ENCODE results near the gene TEX2. TPM values are rescaled to one million over a fixed set of nuclear protein-coding genes. Genes with fewer than 3 reads are reported as not detected.
A peak's percentile ranks its signal among the peaks of the same experiment; 100 is the strongest.
"Not testable (repeated sequence)": the region's sequence is repeated elsewhere in the genome, so short reads cannot be mapped to it uniquely, and the experiment has no call there.

Gene TEX2
- total RNA-seq, 3 donors from 2014 or later = 18.4 to 20.4 (median 19.9) TPM

DNA sequence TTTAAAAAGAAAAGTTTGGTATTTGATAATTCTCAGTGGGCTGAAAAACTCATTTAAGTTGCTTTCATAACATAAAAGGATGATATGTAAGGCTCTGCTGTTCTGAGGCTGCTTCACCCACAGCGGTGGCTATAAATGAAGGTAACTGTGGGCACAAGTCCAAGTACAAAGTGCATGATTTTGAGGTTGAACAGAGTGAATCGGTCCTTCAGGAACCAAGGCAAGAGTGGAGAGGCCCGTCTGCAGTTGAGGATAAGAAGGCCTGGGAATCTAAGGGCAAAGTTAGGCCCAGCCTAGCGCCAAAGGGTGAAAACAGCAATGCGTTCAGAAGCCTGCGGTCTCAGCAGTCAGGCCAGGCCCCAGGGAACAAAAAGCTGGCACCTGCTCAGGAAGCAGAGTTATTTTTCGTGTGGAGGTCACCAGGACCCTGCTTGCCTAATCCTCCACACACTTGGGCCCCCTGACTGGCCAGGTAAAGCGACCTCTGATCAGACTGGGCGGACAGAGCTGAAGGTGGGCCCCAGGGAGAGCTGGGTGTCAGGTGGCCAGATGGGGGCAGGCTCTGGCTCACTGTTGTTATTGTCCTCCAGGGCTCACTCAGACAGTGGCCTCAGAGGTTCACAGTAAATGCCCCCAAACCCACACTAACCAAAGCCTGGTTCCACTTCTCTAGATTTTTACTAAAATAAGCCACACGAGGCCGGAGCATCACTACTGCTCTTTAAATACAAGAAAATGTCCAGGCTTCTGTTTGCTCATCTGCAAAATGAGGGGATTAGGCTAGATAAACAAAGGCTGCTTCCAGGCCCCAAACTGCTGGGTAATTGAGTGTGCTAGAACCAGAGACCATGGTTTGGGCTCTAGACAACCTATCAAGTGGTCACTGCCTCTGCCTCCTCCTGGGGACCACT is 46.5 kb downstream of the TEX2 start:
- H3K4me3 Mint-ChIP-seq = no peak overlapping the region
- H3K36me3 Mint-ChIP-seq (ENCODE audit: insufficient read depth) = peaks cover 29% of the 10 kb centered on the region
- ATAC-seq (no peak), DNase-seq (no peak)
- peaks cover 4% of the 10 kb centered on the region for H3K9me3 Mint-ChIP-seq
- H3K4me1 Mint-ChIP-seq (ENCODE audit: low read depth) = peaks cover 26% of the 10 kb centered on the region
- H3K27me3 Mint-ChIP-seq (ENCODE audit: low read depth) = no peaks in the 10 kb centered on the region

DNA sequence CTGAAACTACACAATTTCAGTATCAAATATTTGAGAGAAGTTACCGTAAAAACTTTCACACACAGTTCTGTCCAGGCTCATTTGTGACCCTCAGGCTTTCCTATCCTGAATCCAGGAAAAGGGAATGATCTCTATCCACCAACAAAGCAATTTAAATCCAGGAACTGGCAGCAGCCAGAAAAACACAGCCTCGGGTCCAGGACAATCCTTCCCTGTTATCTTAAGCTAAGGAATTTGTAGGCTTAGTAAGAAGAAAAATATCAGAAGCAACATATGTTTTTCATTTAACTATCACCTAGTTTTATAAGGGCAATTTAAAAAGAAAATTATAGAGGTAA is 47.1 kb downstream of the TEX2 start:
- Mint-ChIP-seq H3K4me3 (no peak overlapping the region), H3K9me3 (peaks cover 3% of the 10 kb centered on the region), H3K4me1 (ENCODE audit: low read depth) (peaks cover 26% of the 10 kb centered on the region), H3K36me3 (ENCODE audit: insufficient read depth) (peaks cover 29% of the 10 kb centered on the region), H3K27me3 (ENCODE audit: low read depth) (no peaks in the 10 kb centered on the region)
- DNase-seq = no peak
- ATAC-seq = no peak

DNA sequence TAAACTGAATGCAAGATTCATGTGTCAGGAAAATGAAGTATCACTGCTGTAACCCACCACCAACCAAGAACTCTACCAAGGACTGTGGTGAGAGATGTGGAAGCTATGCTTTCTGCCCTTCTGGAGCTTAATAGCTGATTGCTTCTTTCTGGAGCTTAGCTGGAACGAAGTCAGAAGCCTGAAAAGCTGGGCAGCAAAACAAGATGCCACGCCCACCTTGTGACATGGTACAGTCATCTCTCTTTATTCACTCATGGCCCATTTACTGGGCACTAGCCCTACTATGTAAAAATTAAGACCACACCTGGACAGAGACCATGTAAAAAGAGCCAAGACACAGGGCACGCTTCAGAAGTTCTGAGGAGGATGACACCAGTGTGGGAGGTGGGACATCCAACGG is 48.1 kb downstream of the TEX2 start:
- H3K4me1 Mint-ChIP-seq (ENCODE audit: low read depth) = peaks cover 26% of the 10 kb centered on the region
- DNase-seq (no peak), ATAC-seq (no peak)
- no peaks in the 10 kb centered on the region for H3K27me3 Mint-ChIP-seq (ENCODE audit: low read depth)
- no peak overlapping the region for H3K4me3 Mint-ChIP-seq
- peaks cover 27% of the 10 kb centered on the region for H3K36me3 Mint-ChIP-seq (ENCODE audit: insufficient read depth)
- H3K9me3 Mint-ChIP-seq = no peaks in the 10 kb centered on the region

DNA sequence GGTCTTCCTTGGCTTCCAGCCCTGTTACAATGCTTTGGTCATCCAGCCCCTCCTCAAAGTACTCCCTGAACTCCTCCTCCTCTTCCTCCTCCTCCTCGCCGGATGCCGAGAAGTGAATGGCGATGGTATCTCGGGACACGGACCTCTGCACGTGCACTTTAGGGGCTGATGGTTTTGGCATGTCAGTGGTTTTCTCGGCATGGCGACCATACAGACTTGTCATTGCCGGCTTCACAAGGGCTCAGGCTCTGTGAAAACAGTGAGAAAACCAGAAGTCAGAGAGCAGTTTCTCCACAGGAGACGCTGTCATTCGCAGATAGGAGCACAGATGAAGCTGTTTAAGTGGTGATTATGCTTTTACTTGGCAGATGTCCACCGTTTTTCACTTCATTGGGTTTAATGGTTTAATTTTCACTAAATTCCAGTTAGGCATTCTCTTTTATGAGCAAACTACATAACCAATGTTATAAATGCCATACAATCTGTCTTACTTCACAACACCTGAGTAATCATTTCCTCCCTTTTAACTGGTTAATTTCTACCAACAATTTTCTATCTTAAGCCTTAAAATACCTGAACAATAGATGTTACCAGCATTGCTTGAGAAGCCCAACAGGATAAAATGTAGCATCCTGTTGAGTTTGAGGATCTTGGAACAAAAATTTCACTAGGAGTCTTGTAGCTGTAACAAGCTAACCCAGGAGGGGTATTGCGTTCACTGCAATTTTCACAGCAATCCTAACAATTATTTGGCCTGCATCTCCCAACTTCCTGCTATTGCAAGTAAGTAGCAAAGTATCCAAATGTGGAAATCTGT is 48.9 kb downstream of the TEX2 start:
- Mint-ChIP-seq H3K27me3 (ENCODE audit: low read depth) (no peaks in the 10 kb centered on the region), H3K4me3 (no peak overlapping the region), H3K9me3 (no peaks in the 10 kb centered on the region), H3K36me3 (ENCODE audit: insufficient read depth) (peaks cover 27% of the 10 kb centered on the region), H3K4me1 (ENCODE audit: low read depth) (peaks cover 24% of the 10 kb centered on the region)
- DNase-seq (no peak), ATAC-seq (no peak)

DNA sequence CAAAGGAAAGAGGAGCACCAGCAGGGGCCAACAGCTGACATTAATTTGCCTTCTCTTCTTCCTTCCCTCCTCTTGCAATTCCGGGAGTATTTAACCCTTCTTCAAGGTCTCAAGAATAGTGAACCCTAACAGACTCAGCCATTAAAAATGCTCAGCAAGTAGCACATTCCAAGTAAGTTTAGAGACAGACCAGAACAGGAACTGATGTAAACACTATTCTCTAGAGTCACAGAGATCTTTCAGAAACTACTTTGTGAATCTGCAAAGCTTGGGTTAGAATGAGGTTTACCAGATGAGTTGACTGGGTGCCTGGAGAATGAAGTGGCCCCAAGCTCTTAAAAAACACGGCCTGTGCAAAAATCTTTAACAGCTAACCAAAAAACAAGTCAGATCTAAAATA is 50.9 kb downstream of the TEX2 start:
- H3K9me3 Mint-ChIP-seq = no peaks in the 10 kb centered on the region
- peaks cover 30% of the 10 kb centered on the region for H3K36me3 Mint-ChIP-seq (ENCODE audit: insufficient read depth)
- H3K4me3 Mint-ChIP-seq = no peak overlapping the region
- peaks cover 10% of the 10 kb centered on the region for H3K4me1 Mint-ChIP-seq (ENCODE audit: low read depth)
- DNase-seq (no peak), ATAC-seq (no peak)
- no peaks in the 10 kb centered on the region for H3K27me3 Mint-ChIP-seq (ENCODE audit: low read depth)

DNA sequence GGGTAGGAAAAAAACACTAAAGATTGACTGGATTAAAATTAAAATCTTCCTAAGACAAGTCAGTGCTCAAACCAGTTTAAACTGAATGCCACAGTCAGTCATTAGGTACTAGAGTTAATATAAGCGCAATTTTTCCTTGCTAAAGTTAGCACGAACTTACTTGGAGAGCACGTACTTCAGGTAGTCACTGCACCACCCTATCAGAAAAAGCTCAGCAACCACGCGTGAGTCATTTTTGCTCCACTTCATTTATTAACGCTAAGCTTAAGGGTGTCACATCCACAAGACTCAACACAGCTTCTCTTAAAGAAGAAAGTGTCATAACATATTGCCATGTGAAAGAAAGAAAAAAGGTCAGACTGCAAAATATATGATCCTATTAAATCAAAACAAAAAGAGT is 53.1 kb downstream of the TEX2 start:
- no peak overlapping the region for H3K4me3 Mint-ChIP-seq
- no peak for DNase-seq
- peaks cover 30% of the 10 kb centered on the region for H3K36me3 Mint-ChIP-seq (ENCODE audit: insufficient read depth)
- ATAC-seq = no peak
- peaks cover 6% of the 10 kb centered on the region for H3K4me1 Mint-ChIP-seq (ENCODE audit: low read depth)
- no peaks in the 10 kb centered on the region for H3K9me3 Mint-ChIP-seq
- H3K27me3 Mint-ChIP-seq (ENCODE audit: low read depth) = no peaks in the 10 kb centered on the region

DNA sequence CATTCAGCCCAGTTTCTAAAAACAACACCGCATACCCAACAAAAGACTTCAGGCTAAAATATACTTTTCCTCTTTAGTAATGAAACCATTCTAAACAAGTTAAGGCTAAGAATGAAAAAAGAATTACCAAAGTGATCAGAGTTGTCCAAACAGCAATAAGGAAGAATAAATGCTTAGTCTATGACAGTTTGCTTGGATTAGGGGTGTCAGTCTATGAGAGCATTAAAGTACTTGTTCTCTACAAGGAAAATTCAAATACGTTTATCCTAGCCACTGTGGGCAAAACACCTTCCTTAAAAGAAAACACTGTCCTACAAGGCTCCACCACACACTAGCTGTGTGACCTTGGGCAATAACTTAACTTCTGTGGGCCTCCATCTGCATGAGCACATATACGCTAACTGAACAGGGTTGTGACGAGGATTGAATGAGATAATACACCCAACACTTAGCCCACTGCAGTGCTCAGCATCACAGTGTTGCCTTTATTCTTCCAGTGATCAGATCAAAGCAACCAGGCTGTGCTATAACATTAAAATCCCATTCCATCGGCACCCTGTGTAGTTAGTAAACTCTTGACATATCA is 53.6 kb downstream of the TEX2 start:
- no peak for DNase-seq
- peaks cover 6% of the 10 kb centered on the region for H3K4me1 Mint-ChIP-seq (ENCODE audit: low read depth)
- no peaks in the 10 kb centered on the region for H3K27me3 Mint-ChIP-seq (ENCODE audit: low read depth)
- no peak for ATAC-seq
- no peak overlapping the region for H3K4me3 Mint-ChIP-seq
- no peaks in the 10 kb centered on the region for H3K9me3 Mint-ChIP-seq
- H3K36me3 Mint-ChIP-seq (ENCODE audit: insufficient read depth) = peaks cover 28% of the 10 kb centered on the region

DNA sequence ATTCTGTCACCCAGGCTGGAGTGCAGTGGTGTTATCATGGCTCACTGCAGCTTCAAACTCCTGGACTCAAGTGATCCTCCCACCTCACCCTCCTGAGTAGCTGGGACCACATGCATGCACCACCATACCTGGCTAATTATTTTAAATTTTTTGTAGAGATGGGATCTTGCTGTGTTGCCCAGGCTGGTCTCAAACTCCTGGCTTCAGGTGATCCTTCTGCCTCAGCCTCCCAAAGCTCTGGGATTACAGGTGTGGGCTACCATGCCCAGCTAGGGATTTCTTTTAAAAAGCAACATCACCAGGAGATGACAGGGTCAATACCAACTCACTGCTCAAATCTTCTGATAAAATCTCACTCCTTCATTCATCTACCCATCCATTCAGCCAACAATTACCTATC is 54.4 kb downstream of the TEX2 start:
- not testable (repeated sequence) for H3K27me3 Mint-ChIP-seq (ENCODE audit: low read depth); H3K9me3 Mint-ChIP-seq; ATAC-seq; H3K4me3 Mint-ChIP-seq; DNase-seq; H3K4me1 Mint-ChIP-seq (ENCODE audit: low read depth)
- H3K36me3 Mint-ChIP-seq (ENCODE audit: insufficient read depth) = peaks cover 23% of the 10 kb centered on the region

DNA sequence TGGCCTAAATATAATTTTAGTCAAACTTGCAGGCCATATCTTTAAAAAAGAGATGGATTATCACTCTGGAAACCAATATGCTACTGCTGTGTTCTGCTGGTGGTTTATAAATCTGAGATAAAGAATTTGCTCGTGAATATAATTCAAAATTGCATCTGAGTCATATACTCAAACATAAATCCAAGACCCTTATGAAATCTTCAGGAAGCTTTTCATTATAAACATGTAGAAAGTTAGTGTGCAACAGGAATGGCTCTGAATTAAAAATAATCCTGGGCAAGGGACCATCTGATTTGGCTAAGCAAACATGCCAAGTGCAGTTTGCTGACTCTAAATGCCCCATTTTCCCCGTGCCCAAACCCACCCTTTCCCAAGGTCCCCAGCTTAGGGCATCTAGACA is 57.3 kb downstream of the TEX2 start:
- no peak for ATAC-seq
- no peaks in the 10 kb centered on the region for H3K27me3 Mint-ChIP-seq (ENCODE audit: low read depth)

DNA sequence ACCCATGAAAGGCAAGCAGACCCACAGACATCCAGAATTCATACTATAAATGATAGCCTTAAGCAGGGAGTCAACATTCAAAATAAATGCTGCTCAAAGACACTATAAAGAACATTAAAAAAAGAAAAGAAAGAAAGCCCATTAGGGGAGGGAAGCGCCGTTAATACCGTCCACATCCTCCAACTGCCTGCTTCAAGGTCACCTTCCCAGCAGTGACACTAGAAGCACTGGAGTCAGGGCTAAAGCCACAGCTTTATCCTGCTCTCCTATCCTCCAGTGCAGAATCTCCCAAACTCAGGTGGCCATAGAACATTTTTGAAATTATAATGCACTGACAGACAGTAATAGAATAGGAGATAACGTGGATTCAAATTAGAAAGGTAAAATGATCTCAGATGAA is 59.4 kb downstream of the TEX2 start:
- ATAC-seq (no peak), DNase-seq (no peak)
- Mint-ChIP-seq H3K4me3 (no peak overlapping the region), H3K36me3 (ENCODE audit: insufficient read depth) (peaks cover 3% of the 10 kb centered on the region), H3K4me1 (ENCODE audit: low read depth) (peaks cover 27% of the 10 kb centered on the region), H3K9me3 (no peaks in the 10 kb centered on the region), H3K27me3 (ENCODE audit: low read depth) (no peaks in the 10 kb centered on the region)

More for the DNA sequence above, 57.3 kb downstream of the TEX2 start:
- DNase-seq = no peak
- H3K4me3 Mint-ChIP-seq = no peak overlapping the region
- peaks cover 23% of the 10 kb centered on the region for H3K4me1 Mint-ChIP-seq (ENCODE audit: low read depth)
- H3K36me3 Mint-ChIP-seq (ENCODE audit: insufficient read depth) = peaks cover 5% of the 10 kb centered on the region
- no peaks in the 10 kb centered on the region for H3K9me3 Mint-ChIP-seq

DNA sequence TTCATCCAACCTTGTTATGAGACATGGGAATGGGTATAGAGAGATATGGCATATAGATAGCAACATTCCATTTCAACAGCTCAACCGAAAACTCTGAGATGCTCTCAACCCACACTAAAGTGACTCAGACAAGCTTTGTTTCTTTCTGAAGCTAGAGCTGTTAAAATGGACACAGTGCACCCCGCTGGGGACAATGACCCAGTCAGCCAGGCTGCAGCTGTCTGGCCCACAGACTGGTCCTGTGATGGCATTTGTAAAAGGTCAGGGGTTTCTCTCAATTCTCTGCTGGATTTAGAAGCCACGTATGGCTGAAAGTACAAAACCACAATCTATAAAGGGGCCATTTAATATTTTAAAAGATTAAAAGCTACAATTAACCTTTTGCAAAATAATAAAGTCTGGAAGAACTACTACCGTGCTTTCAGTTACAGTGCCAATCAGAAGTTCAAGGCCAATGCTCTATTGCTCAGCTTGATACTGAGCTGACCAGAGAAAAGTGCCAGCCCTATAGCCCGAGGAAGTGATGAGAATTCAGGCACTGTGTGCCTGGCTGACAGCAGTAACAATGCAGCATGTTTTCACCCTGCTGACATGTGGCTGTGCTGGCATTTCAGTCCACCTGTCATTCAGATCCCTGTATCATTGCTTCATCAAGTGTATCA is 60.2 kb downstream of the TEX2 start:
- H3K4me1 Mint-ChIP-seq (ENCODE audit: low read depth) = peaks cover 27% of the 10 kb centered on the region
- H3K27me3 Mint-ChIP-seq (ENCODE audit: low read depth) = no peaks in the 10 kb centered on the region
- H3K36me3 Mint-ChIP-seq (ENCODE audit: insufficient read depth) = peaks cover 5% of the 10 kb centered on the region
- no peaks in the 10 kb centered on the region for H3K9me3 Mint-ChIP-seq
- ATAC-seq (peak in 1 of 2 donors; percentile 32), DNase-seq (no peak)
- no peak overlapping the region for H3K4me3 Mint-ChIP-seq

DNA sequence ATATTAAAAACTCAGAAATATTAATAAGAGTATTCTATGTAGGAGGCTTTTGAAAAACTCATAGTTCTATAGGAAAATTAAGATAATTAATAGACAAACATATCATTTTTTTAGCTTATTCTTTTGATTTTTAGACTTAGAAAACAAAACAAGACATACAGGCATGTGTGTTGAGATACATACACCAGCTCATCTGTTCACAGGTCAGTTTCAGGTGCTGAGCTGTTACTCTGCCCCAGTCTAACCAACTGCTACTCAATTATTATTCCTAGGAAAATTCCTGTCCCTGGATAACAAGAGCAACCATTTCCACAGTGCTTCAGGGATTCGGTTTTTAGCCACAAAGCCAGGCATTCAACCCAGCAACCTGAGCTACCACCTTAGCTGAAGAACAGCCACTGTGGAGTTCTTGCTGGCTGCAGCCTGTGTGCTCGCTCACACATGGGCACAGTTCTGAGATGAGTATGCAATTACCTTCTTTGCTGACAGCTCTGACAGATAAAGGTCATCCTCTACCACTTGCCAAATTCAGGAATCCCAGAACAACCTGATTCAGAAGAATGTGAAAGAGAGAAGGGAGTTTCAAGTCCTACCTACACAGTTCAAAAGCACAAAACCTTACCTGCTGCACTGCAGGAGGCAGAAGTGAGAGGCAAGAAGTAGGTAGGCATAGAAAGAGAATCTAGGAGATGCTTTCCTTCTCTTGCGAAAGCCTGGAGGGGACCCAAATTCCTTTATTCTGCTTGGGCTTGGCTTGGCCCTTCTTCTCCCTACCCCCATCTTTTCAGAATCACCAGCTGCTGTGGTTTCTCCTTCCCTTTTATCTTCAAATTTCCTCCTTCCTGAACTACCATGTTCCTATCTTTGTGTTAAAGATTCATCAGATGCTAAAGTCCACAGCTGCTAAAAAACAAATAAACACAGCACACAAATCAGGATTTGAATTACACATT is 62.7 kb downstream of the TEX2 start:
- DNase-seq (no peak), ATAC-seq (peak; percentile 94 to 97)
- Mint-ChIP-seq H3K36me3 (ENCODE audit: insufficient read depth) (peaks cover 5% of the 10 kb centered on the region), H3K4me1 (ENCODE audit: low read depth) (peaks cover 24% of the 10 kb centered on the region), H3K4me3 (no peak overlapping the region), H3K9me3 (peaks cover 4% of the 10 kb centered on the region), H3K27me3 (ENCODE audit: low read depth) (no peaks in the 10 kb centered on the region)

DNA sequence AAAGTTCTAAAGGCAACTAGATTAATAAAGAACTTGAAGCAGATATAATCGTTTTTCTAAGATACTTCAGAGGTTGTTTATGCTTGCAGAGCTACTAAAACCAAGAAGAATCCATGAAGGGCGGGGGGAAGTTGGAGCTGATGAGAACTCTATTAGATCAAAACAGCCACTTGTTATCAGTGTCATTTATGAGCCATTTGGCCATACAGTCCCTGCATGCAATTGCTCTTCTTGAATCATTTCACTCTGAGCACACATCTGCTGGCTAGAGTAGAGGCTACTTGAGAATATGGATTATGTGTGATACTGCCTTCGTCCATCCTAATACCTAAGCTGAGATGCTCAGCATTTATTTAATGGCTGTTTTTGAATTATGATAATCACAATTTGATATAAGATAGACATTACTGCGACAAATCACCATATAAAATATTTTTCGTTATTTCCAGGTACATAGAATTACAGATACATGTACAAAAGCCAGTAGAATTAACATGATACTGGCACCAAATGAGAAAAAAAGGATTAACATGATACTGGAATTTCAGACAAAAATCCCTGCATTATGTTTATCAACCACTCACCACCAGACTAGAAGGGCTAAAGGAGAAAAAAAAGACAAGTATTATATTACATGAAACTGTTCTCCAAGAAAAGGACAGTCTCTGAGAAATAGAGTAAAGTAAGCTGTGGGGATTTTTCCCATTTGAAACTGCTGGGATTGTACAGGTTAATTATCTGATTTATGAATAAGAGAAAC is 64.5 kb downstream of the TEX2 start:
- DNase-seq = no peak
- Mint-ChIP-seq H3K4me3 (no peak overlapping the region), H3K36me3 (ENCODE audit: insufficient read depth) (peaks cover 7% of the 10 kb centered on the region), H3K4me1 (ENCODE audit: low read depth) (peaks cover 24% of the 10 kb centered on the region), H3K9me3 (peaks cover 4% of the 10 kb centered on the region), H3K27me3 (ENCODE audit: low read depth) (no peaks in the 10 kb centered on the region)
- ATAC-seq = no peak

Measured in activated T-cell treated with anti-CD3 and anti-CD28 coated beads, Interleukin-2, amount 50 U/mL, for 4 hours (primary cell).